Fibroblast of upper back skin (primary cell): Measurements from ENCODE around the gene DHRS7C.

Source experiments
- DNase-seq: peaks from one replicate; pipeline ENCODE4 v3.0.0-alpha.2; 2013

DHRS7C gene

GRCh38 chr17:9790889-9791876, at the start of gene DHRS7C:
Gene DHRS7C, minus strand, starts transcription at chr17:9791592. Its CDS starts 308 bp downstream, at chr17:9791284.
- no peak for DNase-seq

- DNase-seq, result peak; percentile 48
Observed at GRCh38 chr17:9839433-9839832, 48.0 kb upstream of the DHRS7C start.

DNA sequence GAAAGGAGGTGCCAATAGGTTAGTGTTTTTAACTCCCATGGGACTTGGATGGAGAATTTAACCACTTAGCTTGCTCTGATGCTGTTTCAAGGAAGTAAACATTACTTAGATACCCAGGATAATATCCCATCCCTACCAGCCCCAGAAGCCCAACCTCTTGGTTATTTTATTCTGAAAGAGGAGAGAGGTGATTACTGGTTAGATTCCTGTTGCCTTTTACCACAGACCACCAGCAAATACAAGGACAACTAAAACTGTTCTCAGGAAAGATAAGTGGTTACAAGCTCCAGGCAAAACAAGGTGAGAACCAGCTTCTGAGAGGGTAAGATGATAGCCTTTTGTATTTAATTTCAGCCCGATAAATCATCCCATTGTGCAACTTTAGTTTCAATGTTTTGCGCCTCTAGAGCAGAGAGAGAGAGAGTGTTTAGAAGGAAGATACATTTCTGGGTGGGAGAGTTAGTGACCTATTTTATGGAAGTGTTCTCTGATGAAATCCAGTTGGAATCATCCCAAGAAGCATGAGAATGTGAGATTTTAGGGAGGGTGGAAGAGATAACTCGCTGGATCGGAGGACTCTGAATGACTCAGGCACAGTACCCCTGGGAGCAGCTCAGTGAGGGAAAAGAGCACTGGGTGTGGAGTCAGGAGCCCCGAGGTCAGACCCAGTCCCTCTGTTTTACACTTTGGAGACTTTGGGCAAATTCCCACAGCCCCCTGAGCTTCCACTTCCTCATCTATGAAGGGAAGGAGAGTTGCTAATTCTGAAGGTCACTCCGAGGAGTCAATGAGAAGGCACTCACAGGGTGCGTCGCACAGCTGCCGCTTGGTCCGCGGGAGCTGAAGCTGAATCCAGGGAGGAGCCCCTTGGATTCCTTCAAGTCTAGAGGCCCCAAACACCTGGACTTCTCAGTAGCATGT, 46.4 kb upstream of the DHRS7C start:
- DNase-seq, result peak; percentile 90

DNA sequence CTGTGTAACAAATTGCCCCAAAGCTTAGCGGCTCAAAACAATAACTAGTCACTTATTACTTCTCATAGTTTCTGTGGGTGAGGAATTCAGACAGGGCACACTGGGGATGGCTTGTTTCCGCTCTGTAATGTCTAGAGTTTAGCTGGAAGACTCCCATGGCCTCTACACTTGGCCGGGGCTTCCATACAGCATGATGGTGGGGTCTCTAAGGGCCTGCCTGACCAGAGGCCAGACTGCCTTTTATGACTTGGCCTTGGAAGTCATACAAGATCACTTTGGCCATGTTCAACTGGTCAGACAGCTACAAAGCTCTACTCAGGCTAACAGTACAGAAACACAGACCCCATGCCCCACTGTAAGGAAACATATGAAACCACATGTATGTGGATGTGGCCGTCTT, 42.5 kb upstream of the DHRS7C start:
- DNase-seq, result no peak

- DNase-seq, result no peak
Observed at GRCh38 chr17:9830711-9831110, 39.3 kb upstream of the DHRS7C start.

DNA sequence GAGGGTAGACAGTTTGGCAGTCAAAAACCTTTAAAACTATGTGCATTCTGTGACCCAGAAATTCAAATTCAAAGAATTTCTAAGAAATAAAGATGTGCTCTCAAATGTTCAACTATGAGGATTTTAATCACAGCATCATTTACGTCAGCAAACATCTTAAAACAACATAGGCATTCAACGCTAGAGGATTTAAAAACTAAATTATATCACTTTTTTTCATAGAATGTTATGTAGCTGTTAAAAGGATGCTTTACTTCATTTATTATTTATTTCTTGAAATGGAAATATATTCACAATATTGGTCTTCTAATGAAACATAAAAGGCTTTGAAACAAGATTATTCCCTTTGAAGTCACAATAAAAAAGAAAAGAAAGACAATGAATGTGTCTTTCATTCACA, 38.0 kb upstream of the DHRS7C start:
- DNase-seq, result no peak

DNA sequence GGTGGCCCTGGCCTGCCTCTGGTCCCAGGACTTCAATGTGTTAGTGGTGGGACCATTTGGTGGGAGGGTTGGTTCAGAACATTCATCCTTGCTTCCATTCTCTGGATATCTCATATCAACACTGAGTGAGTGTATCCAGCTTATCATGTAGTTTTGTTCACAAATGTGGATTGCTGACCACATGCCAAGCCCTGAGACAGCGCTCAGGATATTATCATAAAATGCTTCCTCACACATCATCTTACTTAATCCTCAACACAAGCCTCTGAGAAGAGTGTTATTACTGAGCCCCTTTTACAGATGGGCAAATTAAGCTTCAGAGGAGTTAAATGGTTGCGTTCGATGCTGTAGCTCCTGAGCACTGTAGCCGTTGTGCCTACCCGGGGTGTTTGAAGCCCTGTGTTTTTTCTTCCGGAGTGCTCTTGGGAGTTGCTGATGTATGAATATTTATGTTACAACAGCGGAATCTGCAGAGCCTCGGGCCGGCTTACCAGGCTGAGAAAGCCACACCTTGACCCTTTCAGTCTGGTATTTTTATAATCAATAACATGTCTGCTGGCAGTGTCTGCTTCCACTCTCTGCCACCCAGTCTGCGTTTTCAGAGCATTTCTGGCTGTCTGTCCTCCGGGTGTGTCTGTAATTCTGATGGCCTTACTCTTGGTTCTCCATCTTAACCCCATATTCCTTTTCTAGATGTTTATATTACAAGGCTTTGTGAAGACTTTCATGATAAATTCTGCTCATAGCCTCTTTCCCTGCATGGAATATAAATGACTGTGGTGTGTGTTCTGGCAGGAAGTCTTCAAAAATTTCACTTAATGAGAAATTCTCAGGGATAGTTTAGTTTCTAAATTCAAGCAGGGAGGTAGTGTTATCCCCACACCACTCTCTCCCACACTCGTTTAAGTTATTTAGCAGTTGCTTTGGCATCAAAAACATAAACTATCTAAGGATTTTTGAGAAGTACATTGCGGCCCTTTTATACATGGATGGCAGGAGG, 37.2 kb upstream of the DHRS7C start:
- DNase-seq, result peak; percentile 13

DNA sequence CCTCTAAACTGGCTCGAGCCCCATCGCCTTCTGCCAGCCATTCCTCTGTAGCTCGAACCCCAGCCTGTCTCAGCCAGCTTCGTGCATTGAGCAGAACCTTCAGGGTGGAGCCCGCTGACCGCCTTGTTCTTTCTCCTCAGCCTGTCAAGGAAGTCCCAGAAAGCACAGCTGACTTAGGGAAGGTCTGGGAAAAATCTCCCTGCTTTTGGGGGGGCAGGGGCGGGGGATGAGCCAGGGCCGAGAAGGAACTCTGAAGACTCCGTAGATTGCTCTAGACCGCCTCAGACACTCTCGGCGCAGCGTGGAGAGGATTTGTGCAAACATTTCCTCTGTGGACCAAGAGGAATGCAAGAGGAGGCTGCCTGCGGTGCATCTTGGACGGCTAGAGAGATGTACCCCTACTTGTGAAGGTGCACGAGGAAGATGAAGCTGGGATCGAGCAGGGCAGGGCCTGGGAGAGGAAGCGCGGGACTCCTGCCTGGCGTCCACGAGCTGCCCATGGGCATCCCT, 34.3 kb upstream of the DHRS7C start, which contains the start of gene GLP2R:
GLP2R (plus strand) TSS at position 284 of the 510 bp plus-strand sequence; CDS start at position 424, 140 bp downstream.
- no peak for DNase-seq

- DNase-seq, result no peak
Observed at GRCh38 chr17:9824797-9825338, 33.5 kb upstream of the DHRS7C start.

DNA sequence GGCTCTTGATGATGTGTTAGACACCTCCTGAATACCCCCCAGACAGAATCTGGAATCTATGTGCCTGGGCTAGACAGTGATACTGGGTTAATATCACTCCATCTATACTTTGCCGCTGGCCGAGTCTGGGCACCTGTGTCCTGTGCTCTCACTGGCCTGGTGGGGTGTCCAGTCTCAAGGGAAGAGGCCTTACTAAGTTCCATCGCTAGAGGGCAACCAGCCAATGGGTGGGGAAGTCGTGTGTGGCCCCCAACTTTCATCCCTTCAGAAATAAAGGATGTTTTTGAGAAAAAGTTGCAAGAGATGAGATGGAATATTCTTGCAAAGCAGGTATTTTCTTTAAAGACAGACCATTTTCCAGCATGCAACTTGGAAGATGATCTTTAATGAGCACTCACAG, 32.7 kb upstream of the DHRS7C start:
- DNase-seq, result no peak

DNA sequence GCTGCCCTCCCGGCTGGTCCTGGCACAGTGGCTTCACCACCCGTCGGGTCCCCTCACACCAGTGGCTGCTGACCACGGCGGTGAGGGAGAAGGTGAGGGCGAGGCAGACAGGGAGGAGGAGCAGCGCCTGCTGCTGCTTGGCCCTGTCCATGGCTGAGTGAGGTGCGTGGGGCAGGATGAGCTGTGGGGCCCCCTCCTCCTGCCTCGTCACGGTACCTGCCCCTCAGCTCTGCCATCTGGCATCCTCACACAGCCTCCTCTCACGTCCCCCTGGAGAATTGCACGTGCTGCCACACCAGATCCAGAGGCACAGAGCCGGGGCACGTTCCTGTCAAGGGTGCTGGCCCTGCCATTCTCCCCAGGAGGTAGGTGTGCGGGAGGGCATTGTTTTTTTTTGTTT, 30.5 kb upstream of the DHRS7C start, which contains the start of gene GSG1L2:
GSG1L2 (minus strand) TSS at position 159 of the 400 bp plus-strand sequence; CDS start at position 151, 8 bp downstream.
- DNase-seq, result no peak

DNA sequence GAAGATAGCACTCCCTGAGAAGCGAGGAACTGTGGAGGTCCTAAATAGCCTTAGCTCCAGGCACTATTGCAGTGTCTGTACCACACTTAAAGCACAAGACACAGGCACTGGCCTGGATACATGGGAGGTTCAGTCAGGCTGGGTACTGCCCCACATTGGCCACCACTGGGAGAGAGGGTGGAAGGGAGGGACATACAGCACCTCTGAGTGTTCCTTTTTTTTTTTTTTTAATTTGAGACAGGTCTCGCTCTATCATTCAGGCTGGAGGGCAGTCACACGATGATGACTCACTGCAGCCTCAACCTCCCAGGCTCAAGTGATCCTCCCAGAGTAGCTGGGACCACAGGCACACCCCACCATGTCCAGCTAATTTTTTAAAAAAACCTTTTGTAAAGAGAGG, 29.1 kb upstream of the DHRS7C start:
- DNase-seq, result no peak

DNA sequence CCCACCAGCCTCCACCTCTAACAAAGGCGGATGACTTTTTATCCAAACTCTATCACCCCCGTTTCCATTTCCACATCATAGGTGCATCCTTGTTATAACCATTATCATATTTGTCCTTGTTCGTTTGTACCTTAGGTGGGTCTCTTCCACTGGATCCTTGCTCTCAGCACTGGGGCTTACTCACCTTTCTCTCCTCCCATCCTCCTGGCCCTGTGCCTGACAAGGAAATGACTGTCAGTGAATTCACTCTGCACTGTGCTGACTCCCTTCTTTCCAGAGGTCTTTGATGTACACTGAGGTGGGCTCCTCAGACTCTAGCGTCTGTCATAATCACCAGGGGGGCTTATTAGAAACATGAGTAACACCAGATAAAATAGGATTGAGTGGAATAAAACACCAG, 27.4 kb upstream of the DHRS7C start:
- DNase-seq, result no peak

DNA sequence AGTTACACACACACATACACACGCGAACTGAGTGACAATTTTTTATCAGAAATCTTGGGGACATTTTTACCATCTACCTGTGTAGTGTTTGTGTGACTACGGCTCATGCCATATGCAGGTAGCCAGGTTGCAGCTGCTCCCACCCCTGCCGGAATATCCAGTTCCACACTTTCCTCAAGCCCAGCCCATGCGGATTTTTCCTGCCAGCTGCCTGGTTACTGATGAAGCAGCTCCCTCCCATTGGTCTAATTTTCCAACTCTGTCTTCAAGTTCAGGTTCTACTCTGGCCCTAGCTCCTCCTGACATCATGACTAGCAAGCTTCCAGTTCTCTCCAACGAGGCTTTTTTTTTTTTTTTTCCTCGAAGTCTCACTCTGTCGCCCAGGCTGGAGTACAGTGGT, 25.7 kb upstream of the DHRS7C start:
- peak; percentile 12 for DNase-seq

GRCh38 chr17:9816472-9816871, 25.1 kb upstream of the DHRS7C start:
- DNase-seq, result no peak

GRCh38 chr17:9814337-9814945, 23.0 kb upstream of the DHRS7C start:
- DNase-seq, result no peak

DNA sequence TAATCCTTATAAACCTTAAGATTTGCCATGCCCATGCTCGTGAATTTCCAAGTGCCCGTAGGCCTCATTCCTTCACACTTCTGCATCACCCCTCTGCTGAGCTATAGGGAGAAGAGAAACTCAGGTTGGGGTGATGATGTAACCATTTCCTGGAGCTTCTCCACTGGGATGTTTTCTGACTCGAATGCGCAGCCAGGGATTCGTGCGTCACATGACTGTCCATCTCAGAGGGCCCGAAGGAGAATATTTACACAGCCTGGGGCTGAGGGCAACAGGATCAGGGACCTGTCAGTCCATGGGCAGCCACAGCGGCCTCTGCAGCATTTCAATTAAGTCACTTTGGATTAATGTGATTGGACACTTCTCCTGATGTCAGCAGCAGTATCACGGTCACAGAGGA, 21.8 kb upstream of the DHRS7C start:
- no peak for DNase-seq

DNA sequence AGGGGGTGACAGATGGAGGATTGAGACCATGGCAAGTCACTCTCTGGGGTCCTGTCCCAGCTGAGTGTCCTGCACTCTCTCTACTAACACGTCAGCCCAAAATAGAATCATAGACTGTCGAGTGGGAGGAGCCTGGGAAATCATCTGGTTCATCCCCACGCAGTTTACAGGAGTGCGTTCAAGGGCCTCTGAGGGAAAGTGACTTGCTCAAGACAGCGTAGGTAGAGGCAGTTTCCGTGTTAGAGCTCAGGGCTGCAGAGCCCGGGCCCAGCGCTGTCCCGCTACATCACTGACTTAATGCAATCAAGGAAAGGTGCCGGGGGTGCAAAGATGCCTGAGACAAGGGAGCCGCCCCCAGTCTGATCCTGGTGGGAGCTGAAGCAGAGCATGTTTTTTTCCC, 20.1 kb upstream of the DHRS7C start:
- DNase-seq, result no peak

GRCh38 chr17:9811086-9811485, 19.7 kb upstream of the DHRS7C start:
- DNase-seq, result no peak

- DNase-seq, result no peak
Observed at GRCh38 chr17:9810100-9810949, 18.9 kb upstream of the DHRS7C start.
